Measurements from ENCODE around the gene SRRM4.
"Not testable (repeated sequence)": the region's sequence is repeated elsewhere in the genome, so short reads cannot be mapped to it uniquely, and the experiment has no call there.

Gene SRRM4

DNA sequence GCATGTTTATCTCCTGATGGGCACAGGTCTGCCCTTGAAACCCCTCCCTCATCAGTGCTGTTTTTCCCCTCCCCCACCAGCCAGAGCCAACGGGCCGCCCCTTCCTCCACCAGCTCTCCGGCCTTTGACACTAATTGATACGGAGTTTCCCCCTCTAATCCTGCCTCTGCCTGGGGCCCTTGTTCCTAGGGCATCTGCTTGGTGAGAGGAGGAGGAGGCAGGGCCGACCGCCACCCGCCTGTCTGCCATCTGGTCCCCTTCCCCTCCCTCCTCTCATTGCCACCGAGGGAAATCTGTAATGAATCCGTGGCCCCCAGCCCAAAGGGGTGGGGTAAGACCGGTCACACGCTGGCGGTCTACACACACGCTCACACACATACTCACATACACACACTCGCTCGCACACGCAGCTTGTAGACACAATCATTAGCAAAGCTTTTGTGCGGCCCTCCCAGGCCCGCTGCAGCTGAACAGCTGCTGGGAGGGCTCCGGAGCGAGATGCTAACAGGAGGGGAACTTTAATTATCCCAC is 27.4 kb downstream of the SRRM4 start:
- no peak for DNase-seq

DNA sequence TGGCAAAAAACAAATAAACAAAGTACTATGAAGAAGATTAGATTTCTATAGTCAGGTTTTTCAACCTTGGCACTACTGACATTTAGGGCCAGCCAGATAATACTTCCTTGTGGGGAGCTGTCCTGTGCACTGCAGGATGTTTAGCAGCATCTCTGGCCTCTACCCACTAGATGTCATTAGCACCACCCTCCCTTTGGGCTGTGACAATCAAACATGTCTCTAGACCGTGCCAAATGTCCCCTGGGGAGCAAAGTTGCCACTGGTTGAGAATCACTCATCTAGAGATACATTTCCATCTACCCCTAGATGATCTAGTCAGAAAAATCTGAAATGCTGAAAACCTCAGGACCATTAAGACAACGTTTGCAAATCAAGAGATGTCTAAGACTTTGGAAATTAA is 29.9 kb downstream of the SRRM4 start:
- DNase-seq, result no peak

DNA sequence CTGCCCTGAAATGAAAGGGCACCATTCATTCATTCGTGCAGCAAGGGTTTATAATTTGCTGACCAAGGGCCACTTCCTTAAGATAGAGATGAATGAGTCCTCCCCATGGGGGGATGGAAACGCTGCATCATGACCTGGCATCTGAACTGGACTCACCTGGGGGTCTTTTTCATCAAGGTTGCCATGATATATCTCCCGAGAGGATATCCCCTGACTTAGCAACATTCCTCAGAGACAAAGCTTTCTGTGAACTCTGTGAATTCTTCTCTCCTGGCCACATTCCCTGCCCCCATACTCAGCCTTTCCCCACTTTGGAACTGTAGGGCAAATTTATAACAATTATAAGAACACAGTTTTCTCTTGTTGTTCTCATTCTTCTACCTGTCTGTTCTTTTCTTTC is 30.8 kb downstream of the SRRM4 start:
- DNase-seq, result no peak

DNA sequence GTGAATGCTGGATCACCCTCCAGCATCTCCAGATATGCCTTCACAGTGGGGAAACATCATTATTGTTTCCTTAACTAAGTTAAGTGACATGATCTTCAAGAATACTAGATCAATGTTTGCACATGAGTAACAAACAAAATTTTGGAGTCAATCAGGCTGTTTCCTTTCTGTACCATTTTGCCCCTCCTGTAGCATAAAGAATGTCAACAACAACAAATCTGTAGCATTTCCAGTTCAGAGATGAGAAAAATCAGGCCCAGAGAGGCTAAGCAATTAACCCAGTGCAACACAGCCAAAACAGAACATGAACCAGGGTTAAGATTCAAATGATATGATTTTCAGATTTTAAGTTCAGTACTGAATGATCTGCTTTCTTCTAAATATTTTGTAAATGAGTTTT is 31.7 kb downstream of the SRRM4 start:
- no peak for DNase-seq

DNA sequence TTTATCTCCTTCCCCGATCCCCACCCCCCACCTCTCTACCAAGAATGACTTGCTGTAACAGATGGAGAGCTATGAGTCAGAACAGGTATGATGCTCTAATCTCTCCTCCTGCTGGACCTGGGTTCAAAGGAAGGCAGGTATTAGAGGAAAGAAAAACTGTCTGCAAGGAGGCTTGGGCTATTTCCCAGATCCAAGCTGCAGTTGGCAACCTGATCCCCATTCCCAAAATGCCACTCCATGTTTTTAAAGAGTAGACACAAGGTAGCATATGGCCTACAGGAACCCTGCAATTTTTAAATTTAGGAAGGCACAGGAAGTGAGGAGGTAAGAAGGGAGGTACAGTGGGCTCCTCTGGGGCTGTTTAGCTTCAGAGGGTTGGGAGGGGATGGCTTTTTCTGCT is 33.0 kb downstream of the SRRM4 start:
- DNase-seq, result no peak

DNA sequence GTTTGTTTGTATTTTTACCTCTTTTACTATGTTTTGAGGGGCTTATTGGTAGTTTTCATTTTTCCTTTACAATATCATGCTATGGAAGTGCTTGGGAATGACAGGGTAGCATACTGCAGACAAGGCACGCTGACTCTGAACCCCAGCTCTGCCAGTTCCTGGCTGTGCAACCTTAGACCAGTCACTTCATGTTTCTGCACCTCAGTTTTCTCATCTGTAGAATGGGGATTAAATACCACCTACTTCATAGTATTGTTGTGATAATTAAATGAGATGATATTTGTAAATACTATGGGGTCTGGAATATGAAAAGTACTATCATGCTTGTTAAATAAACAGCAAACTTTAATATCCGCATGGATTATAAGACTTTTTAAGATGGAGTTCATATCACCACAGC is 35.4 kb downstream of the SRRM4 start:
- no peak for DNase-seq

DNA sequence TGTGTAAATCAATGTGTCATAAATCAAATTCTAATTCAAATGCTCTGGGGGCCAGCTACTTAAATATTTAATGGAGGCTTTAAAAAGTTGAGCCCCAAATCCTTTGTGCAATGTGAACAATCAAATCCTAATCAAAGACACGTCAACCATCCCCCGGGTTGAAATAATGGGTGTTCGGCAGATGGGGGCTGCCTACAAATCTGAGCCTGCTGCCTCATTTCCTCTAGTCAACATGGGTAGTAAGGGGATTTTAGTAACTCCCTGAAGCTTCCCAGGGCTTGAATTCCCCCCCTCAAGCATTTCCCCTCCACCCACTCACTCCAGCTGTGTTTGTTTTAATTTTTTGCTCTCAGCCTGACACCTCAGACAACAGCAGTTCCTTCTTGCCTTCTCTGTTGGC is 37.8 kb downstream of the SRRM4 start:
- peak in 2 of 3 donors; percentile 3 to 36 for DNase-seq

DNA sequence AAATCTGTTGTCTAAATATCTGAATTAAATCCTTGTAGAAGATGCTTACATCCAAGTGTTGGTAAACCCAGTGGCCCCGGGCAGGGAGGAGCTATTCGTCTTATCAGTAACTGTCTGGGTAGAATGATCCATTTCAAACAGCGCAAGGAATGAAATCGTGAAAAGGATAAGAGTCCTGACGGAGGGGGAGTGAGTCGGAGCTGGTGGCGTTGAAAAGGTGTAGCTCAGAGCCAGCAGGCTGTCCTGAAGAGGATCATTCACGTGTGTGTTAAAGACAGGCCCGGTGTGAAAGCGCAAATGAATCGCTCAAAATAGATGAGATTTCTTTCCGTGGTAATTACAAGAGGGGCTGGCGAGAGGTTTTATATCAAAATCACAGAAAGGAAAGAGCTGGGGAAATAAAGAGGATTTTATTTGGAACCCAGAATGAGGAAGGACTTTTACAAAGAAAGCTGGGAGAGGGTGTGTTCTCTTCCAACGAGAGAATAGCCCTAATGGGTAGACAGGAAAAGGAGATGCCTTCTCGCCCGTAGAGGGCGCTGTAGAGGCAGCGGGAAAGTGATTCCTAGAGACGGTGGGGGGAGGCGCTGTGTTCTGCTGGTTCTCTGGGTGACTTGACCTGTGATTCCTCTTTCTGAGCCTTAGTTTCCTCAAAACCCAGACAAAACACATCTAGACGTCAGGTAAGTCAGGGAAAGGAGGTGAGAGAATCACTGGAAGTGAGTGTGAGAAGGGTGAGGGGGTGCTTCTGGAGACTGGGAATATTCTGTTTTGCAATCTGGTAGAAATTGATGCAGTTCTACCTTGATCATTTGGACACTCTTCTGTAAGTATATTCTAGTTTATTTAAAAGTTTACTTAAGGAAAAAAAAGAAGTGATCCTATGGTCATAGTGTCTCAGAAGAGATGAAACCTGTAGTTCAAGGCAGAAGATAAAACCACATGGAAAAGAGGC is 39.3 kb downstream of the SRRM4 start:
- DNase-seq, result peak; percentile 20 to 59 (median 29)

DNA sequence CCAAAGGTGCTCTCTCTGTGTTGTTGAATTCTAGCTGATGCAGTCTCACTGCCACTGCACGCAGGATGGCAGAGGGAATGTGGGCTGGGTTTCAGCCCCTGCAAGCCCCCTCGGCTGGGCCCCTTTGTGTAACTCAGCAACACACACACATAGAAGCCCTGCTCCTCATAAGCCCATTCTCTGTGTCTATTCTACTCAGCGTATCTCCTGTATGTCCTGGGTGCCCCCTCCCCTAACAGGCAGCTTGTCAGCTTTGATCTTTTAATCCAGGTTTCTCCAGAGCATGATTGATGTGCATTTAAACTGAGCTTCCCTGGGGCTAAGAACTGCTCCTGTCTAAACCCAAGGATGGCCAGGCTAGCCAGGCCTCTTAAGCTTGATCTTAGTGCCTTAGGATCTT is 43.0 kb downstream of the SRRM4 start:
- DNase-seq, result no peak

DNA sequence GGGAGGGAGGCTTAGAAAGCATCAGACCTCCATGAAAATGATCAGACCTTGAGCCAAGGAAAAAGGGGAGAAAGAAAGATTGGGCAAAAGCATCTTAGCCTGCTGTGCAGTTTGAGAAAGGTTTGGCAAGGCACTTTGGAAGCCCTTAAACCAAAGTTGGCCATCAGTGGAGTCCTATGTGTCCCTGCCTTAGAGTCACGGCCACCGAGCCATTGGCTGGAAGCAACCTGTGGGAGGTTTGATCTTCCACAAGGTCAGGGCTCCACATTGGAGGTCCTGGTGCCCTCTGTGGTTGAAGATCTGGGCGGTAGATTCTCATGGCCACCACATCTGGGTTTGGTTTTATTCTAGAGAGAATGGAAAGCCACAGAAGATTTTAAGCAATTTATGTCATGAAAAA is 44.4 kb downstream of the SRRM4 start:
- DNase-seq, result no peak

DNA sequence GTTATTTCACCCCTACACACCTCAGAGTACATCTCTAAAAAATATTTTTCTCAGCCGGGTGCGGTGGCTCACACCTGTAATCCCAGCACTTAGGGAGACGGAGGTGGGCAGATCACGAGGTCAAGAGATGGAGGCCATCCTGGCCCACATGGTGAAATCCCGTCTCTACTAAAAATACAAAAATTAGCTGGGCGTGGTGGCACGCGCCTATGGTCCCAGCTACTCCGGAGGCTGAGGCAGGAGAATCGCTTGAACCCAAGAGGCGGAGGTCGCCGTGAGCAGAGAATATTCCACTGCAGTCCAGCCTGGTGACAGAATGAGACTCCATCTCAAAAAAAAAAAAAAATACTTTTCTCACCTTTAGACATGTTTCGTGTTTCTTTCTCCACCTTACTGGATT is 52.0 kb downstream of the SRRM4 start:
- not testable (repeated sequence) for DNase-seq

DNA sequence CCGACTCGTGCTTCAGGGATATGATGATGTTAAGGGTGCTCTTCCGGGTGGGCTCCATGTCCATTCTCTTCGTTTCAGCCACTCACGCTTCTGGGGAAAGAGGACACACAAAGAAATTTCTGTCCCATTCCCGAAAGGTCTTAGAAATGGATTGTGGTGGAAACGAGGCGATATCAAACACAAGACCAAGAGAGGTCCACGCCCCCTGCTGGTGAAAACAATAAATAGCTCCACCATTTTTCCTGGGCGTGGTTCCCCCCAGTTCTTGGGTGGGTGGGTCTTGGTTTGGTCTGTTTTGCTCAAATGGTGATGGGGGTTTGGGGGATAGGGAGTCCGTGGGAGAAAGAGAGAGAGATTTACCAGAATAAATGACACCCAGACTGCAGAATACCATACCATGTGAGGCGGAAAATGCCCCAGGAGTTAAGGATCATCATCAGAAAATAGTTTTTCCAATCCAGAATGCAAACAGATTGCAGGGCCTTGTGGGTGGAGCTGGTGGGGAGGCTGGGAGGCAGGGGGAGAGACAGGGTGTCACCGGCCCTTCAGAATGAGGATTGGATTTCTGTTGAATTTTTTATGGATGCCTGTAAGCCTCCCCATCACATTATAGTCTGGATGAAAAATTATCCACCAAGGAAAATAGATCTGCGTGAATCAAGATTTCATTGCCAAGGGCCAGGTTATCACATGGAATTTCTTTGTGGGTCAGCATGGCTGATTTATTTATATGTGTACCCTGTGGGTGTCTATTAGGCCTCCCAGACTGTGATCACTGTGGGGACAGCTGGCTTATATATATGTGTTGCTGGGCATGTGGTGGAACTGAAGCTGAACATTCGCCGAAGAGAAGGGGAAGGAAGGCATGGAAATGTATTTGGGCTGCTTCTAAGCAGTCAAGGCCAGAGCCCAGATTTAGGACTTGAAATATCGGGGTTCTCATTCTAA is 55.8 kb downstream of the SRRM4 start:
- DNase-seq, result peak; percentile 42 to 62 (median 45)

DNA sequence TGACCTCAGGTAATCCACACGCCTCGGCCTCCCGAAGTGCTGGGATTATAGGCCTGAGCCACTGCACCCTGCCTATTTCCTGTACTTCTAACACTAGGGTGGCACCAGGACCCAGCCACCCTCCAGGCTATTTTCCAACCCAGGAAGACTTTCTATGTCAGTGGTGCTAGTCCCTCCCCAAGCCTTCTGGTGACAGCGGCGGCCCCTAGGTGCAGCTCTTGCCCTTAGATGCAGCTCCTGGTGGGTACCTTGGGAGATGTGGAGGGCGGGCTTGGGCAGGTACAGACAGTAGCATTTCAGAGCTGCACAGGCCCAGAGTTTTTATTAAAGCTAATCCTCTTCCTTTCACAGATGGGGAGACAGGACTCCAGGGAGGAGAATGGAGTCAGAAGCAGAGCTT is 62.8 kb downstream of the SRRM4 start:
- DNase-seq, result no peak

DNA sequence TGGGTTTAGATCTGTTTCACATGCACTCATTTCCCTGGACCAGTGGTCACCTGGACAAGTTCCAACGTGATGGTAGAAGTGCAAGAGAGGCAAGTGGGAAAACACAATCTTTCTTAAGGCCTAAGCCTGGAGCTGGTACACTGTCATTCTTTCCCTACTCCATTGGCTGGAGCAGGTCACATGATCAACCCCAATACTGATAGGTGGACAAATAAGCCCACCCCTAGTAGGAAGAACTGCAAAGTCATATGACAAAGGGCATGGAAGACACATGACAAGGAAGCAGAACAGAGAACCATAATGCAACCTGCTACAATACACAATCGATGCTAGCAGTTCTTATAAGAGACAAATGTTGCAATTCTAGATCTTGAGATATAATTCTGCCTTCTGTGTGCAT is 66.3 kb downstream of the SRRM4 start:
- no peak for DNase-seq

DNA sequence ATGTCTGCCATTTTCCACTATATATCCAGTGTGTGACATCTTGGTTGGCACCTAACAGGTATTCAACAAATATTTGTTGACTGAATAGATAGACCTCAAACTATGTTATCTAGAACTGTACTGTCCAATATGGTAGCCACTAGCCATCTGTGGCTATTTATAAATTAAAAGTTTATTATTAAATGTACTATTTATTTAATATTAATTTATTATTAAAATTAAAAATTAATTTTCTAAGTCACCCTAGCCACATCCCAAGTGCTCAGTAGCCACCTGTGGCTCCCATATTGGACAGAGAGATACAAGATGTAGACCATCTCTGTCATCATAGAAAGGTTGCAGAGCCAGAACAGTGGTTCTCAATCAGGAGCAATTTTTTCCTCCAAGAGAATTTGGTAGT is 69.3 kb downstream of the SRRM4 start:
- no peak for DNase-seq

DNA sequence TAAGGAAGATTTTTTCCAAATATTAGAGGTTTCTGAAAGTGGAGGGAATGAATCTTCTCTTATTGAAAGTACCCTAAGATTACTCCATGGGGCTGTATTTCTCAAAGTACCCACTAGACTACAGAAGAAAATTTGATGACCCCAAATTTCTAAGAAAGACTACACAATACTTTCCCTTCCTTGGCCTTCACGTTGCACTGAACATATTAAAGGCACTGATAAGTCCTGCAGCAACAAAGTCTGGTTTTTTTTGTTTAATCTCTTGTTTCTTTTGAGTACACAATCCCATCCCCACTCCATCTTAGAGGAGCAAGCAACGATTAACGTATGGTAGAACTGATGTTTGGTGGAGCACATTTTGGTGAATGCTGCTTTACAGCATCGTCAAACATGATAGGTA is 70.1 kb downstream of the SRRM4 start:
- no peak for DNase-seq

DNA sequence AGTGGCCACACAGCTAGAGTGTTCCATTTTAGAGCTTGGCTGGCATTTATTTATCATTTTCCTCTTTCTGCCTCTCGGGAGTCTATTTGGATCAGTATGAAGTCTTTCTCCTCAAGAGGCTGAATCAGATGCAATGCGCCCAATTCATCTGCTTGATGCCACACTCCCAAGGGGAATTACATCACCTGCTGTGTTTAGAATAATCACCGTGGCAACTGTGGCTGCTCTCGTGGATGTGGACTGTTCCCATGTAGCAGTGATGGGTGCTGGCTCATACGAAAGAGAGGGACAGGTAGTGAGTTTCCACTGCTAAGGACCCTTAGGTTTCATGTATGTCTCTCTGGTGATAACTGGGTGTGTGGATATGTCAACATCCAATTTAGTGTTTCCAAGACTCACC is 70.7 kb downstream of the SRRM4 start:
- DNase-seq, result no peak

DNA sequence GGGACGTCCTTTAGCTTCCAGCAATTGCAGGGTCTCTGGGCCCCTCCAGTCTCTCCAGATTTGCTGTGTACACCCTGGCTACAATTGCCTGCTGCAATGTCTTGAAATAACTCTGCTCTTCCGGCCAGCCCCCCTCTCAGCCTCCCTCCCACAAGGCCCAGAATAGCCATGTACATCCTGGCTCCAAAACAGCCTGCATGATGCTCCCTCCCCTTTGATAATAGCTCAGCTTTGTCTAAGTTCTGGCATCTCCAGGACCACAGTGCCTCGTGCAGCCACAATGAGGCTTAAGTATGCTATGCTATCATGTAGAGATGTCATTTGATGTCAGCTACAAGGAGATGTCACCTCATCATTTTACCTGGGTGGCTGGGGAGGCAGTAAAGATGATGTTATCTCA is 74.6 kb downstream of the SRRM4 start:
- DNase-seq, result no peak

DNA sequence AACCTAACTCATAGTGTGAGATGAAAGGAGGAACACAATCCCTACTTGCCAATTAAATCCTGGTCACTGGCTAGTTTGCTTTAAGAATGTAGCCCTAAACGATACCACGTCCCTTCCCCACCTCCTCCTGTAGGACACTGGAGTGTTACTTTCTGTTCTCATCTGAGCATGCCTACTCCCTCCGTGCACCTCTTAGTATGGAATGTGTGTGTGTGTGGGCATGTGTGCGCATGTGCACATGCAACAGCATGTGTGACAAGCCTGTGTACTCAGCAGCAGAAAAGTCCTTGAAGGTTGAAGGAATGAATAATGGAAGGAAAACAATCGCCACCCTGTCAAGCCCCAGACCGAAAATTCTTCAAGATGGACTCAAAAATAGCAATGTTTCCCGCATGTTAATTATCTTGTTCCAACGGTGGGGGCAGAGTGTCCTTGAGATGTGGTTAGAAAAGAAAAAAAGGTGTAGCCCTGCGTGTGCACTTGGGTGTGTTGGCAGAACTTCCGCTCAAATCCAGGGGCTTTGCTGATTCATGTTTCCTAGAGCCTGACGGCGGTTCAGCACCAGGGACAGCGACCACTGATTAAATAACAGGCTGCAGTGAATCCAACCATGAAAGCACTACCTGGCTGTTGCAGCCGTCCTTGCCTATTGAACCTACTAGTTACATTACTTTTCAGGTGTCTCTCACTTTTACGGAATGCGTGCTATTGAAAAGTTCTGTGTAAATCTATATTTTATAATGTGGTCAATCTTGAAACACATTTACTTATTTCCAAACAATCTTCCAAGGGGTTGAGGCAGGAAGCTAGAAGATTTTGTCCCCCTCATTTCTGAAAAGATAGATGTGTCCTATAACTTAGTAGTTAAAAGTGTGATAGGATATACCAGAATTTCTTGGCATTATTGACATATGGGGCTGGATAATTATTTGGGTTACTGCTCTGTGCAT is 79.8 kb downstream of the SRRM4 start:
- peak; percentile 42 to 75 (median 56) for DNase-seq

DNA sequence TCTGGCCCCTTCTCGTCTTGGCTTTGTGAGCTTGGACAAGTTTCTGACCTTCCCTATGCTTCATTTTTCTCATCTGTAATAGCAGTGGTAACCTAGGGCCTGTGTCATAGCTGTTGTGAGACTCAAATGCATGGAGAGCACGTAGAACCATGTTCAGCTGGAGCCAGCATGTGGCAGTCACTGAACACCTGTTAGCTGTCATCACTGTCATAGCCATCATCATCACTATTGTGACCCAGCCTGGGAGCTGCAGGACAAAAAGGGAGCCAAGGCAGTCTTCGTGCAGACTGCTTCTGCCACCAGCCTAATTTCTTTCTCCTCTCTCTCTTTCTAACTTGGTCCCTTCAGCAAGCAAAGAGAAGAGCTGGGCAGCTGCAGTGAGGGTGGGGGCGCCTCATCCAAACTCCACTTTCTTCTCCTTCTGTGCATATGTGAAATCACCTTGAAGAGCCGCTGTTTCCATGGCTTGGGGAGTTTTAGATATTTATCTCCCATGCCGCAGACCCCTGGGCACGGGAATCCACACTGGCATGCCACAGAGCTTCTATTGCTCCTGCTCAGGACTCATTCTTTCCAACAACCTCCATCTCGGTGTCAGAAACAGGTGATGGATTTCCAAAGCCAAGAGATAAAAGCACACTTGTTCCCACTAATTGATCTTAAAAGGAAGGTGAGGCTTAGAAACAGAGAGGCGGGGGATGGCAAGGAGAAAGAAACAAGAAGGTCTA is 87.0 kb downstream of the SRRM4 start:
- DNase-seq, result no peak

DNA sequence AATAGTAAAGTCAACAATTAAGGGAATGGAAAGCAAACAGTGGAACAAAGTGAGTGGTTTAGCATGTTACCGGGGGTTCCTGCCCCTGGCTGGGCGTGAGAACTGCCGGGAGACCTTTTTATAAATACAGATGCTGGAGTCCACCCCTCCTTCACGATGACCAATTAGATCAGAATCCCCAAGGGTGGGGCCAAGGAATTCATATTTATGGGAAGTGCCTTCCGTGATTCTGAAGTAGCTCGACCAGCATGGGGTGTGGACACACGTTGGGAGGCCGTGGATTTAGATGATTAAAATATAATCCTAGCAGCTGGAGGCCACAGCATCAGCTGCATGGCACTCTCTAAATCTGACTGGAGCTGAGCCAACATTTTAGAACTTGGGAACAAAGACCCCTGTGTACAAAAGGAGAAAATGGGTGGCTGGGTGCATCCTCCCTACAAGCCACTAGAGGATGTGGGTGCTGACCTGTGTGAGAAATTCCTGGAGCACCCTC is 87.9 kb downstream of the SRRM4 start:
- DNase-seq, result no peak
